Stimulated activated CD8-positive, alpha-beta memory T cell treated with anti-CD3 and anti-CD28 coated beads, Interleukin-7, amount 100 ng/mL, for 48 hours (primary cell): ENCODE data around the gene OR52E5.

ENCODE experiments used
- DNase-seq, 2 donors: peaks; one replicate each; pipeline ENCODE4 v3.0.0-alpha.2; 2020; ENCODE audit warnings: low read depth in 1 of 2; ENCODE audit errors: extremely low read depth in 1 of 2

OR52E5 gene

GRCh38 chr11:5932671-5933070, 39.7 kb downstream of the OR52E5 start:
- no peak for DNase-seq

GRCh38 chr11:5933116-5933515, 40.1 kb downstream of the OR52E5 start:
- DNase-seq, result no peak

- DNase-seq, result no peak
These were observed 45.0 kb downstream of the OR52E5 start for GRCh38 chr11:5937868-5938602.

DNA sequence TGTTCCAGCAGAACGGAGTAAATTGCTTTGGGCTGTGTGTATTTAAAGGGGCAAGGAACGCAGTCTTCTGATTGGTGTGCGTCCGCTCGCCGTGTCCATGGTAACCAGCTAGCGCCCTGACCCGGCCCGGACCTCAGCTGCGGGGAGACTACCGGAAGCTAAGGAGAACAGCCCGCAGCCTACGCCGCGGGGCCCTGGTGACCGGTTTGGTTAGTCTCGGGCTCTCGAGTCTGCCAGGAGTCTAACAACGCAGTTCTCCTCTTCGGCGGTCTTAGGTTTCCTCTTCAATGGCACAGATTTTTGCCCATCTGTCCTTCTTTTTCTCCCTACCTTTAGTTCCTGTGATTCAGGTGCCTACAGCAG, 45.6 kb downstream of the OR52E5 start:
- DNase-seq, result no peak

- DNase-seq, result no peak
These were observed 47.7 kb downstream of the OR52E5 start for GRCh38 chr11:5940748-5941147.

- DNase-seq, result no peak
These were observed 48.9 kb downstream of the OR52E5 start, which contains the start of gene OR56A3 for GRCh38 chr11:5941951-5942350. TSS of gene OR56A3 (plus strand) at chr11:5942251. CDS start at chr11:5947347, 5,096 bp downstream.
